Natural killer cell treated with Interleukin-12 subunit alpha and Interleukin-12 subunit beta and Interleukin-15 and Interleukin-18, amount 100 ng/mL, for 72 hours (primary cell): ENCODE data around the gene TGM4. TPM values are rescaled to one million over a fixed set of nuclear protein-coding genes. Genes with fewer than 3 reads are reported as not detected.

Source experiments
- ATAC-seq, 2 donors: fragments of 150-1000 bp; cut with Tn5 transposase in 1 of 2; sonication (Bioruptor Pico), chemical (Tn5 transposase) in 1 of 2; 2 replicates each; pipeline ENCODE4 v1.10.0; 2021
- DNase-seq: peaks from one replicate; pipeline ENCODE4 v3.0.0; 2022; ENCODE audit warnings: low spot score
- H3K27ac Mint-ChIP-seq, 2 donors: 1 replicate in 1 of 2; 2 replicates in 1 of 2; pipeline ENCODE4 v1.8.0; 2022; ENCODE audit warnings: mixed read lengths in 2 of 2, mild to moderate bottlenecking in 1 of 2, moderate library complexity in 1 of 2
- H3K27me3 Mint-ChIP-seq, 2 donors: 1 replicate in 1 of 2; 2 replicates in 1 of 2; pipeline ENCODE4 v1.8.0; 2022; ENCODE audit warnings: mixed read lengths in 2 of 2
- H3K36me3 Mint-ChIP-seq: one replicate; pipeline ENCODE4 v1.8.0; 2022; ENCODE audit warnings: mixed read lengths
- H3K4me1 Mint-ChIP-seq, 2 donors: 1 replicate in 1 of 2; 2 replicates in 1 of 2; pipeline ENCODE4 v1.8.0; 2022; ENCODE audit warnings: low read depth in 2 of 2, mixed read lengths in 2 of 2, mild to moderate bottlenecking in 1 of 2
- H3K4me3 Mint-ChIP-seq: one replicate; pipeline ENCODE4 v1.8.0; 2022; ENCODE audit warnings: mixed read lengths
- H3K9me3 Mint-ChIP-seq: 2 replicates; pipeline ENCODE4 v1.8.0; 2022; ENCODE audit warnings: mixed read lengths
- total RNA-seq, 2 donors: library from RNA; stranded (reverse); gene quantifications; one replicate each; pipeline ENCODE4 v1.2.3, GENCODE V29; 2022

TGM4 gene
- total RNA-seq, 2 donors from 2014 or later, result not detected

DNA sequence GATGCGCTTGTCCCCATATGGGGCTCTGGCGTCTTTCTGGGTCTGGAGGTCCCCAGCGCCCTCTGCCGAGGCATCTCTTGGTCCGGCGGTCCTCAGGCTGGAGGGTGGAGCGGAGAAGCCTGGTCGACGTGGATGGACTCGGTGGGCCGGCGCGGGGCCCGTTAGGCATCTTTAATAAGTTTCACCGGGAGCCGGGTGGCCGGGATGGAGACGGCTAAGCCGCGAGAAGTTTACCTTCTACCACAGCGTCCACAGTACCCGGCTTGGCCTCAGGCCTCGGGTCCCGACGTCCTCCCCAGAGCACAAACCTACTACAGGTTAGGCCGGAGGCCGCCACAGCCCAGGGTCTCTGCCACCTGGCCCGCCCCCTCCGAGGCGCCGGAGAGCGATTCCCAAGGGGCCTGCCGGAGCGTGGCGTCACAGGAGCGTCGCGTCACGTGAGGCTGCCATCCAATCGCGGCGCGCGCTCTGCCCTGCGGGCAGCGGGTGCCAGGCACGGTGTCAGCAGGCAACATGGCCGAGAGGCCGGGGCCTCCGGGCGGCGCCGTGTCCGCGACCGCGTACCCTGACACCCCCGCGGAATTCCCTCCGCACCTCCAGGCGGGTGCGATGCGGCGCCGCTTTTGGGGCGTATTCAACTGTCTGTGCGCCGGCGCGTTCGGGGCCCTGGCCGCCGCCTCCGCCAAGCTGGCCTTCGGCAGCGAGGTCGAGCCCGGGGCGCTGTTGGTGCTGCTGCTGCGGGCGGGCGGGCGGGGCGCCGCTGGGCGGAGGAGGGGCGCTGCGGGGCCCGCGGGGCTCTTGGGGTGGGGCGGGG is 12.8 kb upstream of the TGM4 start, which contains the start of gene TMEM42:
Gene TMEM42 (plus strand): TSS at position 501 of the 814 bp plus-strand sequence. CDS start 13 bp downstream, at position 514.
- Mint-ChIP-seq H3K36me3 (no peaks in the 10 kb centered on the region), H3K9me3 (no peaks in the 10 kb centered on the region), H3K27ac (peak within 1 kb of the TSS; percentile 65 to 84), H3K4me3 (peak within 1 kb of the TSS; percentile 86), H3K27me3 (no peaks in the 10 kb centered on the region), H3K4me1 (peaks cover 11 to 20% of the 10 kb centered on the region in 2 donors)
- ATAC-seq (peak; percentile 97 to 98), DNase-seq (peak; percentile 91)

DNA sequence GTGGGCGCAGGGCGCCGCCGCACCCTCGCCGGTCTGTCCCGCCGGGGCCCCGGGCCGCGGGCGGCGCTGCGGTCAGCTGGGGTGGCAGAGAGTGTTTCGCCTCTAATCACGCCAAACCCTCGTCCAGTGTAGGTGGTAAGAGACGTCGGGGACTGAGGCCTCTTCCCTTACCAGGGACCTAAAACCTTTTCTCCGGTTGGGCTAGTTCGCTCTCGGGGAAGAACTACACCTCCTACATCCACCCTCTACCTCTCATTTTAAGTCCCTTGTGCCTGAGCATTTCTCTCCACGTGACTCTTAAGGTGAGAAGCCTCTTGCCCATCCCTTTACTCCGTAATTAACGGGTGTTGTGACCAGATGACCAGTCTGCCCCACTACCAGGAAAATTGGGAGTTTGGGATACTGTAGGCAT is 12.2 kb upstream of the TGM4 start:
- H3K27me3 Mint-ChIP-seq, result no peaks in the 10 kb centered on the region
- H3K4me1 Mint-ChIP-seq, result peaks cover 15 to 24% of the 10 kb centered on the region in 2 donors
- no peak for DNase-seq
- H3K4me3 Mint-ChIP-seq, result peak overlapping the region; percentile 86
- peak overlapping the region; percentile 60 to 84 for H3K27ac Mint-ChIP-seq
- peak in 1 of 2 donors; percentile 51 for ATAC-seq
- no peaks in the 10 kb centered on the region for H3K36me3 Mint-ChIP-seq
- H3K9me3 Mint-ChIP-seq, result no peaks in the 10 kb centered on the region

DNA sequence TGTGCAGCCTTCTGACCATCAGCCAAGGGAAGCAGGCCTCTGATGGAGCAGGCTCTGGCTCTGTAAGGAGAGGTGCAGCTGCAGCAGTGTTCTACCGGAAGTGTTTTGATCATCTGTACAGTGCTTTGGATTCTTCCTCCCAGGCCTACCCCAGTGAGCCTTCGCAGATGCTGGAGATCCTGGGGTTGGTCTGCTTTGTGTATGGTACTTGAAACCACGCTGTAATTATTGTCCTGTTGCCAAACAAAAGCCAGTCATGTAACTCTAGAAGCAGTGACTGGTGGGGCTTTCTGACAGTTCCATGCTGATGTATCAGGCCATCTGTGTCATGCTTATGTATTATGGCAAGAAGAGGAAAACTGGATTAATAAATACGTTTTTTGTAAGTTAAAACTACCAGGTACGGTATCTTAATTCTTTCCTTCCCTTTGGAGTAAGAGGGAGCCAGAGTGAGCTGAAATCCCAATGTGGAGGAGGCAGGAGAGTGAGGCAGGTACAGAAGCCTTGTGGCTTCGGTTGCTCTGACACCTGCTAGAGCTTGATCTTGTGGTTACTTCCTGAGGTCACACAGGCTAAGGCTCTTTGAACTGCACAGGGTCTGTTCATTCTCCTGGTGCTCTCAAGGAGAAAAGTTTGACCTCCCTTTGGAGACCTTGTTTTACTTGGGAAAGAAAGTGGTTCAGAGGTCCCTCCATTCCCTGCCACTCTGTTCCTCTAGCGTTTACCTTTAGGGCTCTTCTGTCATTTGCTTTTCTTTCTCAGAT is 9.0 kb upstream of the TGM4 start:
- ATAC-seq, result no peak

DNA sequence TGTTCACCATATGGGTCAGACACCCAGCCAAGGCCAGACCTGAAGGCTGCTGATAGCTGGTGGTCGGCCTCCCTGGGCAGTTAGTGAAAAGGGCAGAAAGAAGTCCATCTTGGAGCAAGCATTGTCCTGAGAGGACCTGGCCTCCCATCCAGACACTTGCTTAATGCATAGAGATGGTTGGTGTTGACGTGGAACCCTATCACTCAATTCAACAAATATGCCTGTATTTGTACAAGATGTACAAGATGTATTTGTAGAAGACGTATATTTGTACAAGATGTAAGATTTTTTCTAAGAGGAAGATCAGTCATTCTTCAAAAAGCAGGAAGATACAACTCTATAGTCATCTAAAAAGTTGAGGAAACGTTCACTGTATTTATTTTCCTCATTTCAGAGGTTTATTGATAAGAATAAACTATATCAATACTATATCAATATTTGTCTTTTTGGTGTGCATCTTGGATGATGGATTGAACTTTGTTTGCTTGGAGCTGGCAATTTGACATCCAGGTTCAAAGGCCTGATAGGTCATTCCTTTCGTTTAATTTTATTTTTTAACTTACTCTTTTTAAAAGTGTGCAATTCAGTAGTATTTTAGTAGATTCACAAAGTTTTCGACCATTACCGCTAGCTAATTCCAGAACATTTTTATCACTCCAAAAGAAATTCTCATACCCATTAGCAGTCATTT is 6.8 kb upstream of the TGM4 start:
- no peaks in the 10 kb centered on the region for H3K27me3 Mint-ChIP-seq
- H3K4me1 Mint-ChIP-seq, result peaks cover 15 to 21% of the 10 kb centered on the region in 2 donors
- DNase-seq (no peak), ATAC-seq (no peak)
- H3K4me3 Mint-ChIP-seq, result no peak overlapping the region
- no peak overlapping the region for H3K27ac Mint-ChIP-seq
- no peaks in the 10 kb centered on the region for H3K36me3 Mint-ChIP-seq
- no peaks in the 10 kb centered on the region for H3K9me3 Mint-ChIP-seq

More for the DNA sequence above, 9.0 kb upstream of the TGM4 start:
- peak overlapping the region; percentile 11 to 47 for H3K27ac Mint-ChIP-seq
- no peaks in the 10 kb centered on the region for H3K36me3 Mint-ChIP-seq
- H3K27me3 Mint-ChIP-seq, result no peaks in the 10 kb centered on the region
- H3K9me3 Mint-ChIP-seq, result no peaks in the 10 kb centered on the region
- no peak for DNase-seq
- no peak overlapping the region for H3K4me3 Mint-ChIP-seq
- peaks cover 15 to 24% of the 10 kb centered on the region in 2 donors for H3K4me1 Mint-ChIP-seq

DNA sequence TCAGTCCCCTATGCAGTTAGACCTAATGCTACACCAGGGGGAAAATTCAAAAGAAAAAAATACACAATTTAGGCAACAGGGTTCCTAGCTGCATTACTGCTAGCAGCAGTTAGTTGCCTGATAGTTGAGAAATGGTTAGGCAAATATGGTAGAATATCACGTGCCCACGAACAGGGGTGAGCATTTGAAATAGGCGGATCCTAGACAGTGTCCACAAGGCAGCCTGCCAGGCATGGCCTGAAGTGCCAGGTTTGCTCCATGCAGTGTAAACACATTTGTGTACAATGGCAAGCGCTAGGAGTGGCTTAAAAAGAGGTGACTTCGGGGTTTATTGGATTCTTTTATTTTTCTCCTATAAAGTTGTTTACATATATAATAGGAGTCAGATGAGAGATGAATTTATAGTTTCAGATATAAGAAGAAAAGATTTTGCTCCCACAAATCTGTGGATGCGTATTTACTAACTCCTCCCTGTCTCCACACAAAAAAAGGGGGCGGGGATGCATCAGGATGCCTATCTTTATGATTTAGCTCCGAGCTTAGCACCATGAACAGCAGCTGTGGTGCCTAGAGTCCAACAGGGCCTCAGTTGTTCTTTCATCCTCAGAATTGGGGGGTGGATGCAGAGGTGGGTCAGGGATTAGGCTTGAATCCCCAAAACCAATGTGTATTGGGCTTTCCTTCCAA is 3.9 kb upstream of the TGM4 start:
- DNase-seq (no peak), ATAC-seq (no peak)
- Mint-ChIP-seq H3K27ac (no peak overlapping the region), H3K27me3 (no peaks in the 10 kb centered on the region), H3K36me3 (no peaks in the 10 kb centered on the region), H3K4me1 (peaks cover 9 to 11% of the 10 kb centered on the region in 2 donors), H3K9me3 (no peaks in the 10 kb centered on the region), H3K4me3 (no peak overlapping the region)

DNA sequence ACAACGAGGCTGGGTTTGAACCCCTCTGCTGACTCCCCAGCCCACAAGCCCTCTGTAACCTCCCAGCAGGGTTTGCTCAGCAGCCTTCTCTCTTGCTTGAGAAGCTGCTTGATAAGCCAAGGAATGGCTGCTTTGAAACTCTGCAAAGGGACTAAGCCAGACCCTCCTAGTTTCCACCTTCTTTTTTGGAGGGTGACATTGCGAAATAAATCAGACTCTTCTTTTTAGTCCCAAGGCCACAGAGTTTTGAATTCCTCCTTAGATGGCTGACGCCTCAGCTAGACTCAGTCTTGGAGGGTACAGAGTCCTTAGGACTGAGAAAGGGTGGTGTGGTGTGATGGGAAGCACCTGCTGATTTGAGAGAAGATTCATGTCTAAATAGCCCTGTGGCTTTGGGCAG is 1.2 kb downstream of the TGM4 start:
- Mint-ChIP-seq H3K36me3 (no peaks in the 10 kb centered on the region), H3K4me1 (no peaks in the 10 kb centered on the region), H3K27ac (no peak overlapping the region), H3K4me3 (no peak overlapping the region), H3K9me3 (no peaks in the 10 kb centered on the region), H3K27me3 (peaks cover 10 to 21% of the 10 kb centered on the region in 2 donors)
- DNase-seq (no peak), ATAC-seq (no peak)

DNA sequence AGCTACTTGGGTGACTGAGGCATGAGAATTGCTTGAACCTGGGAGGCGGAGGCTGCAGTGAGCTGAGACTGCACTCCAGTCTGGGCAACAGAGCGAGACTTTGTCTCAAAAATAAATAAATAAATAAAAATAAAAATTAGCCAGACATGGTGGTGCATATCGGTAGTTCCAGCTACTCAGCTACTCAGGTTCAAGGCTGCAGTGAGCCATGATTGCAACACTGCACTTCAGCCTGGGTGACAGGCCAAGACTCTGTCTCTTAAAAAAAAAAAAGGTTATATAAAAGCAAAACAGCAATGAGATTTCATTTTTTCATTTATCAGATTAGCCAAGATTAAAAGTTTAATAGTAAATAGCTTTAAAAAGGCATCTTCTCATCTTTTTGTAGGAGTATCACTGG is 2.9 kb downstream of the TGM4 start:
- H3K4me3 Mint-ChIP-seq, result no peak overlapping the region
- no peak overlapping the region for H3K27ac Mint-ChIP-seq
- H3K27me3 Mint-ChIP-seq, result peaks cover 10 to 23% of the 10 kb centered on the region in 2 donors
- ATAC-seq (no peak), DNase-seq (no peak)
- H3K36me3 Mint-ChIP-seq, result no peaks in the 10 kb centered on the region
- H3K9me3 Mint-ChIP-seq, result no peaks in the 10 kb centered on the region
- H3K4me1 Mint-ChIP-seq, result no peaks in the 10 kb centered on the region

DNA sequence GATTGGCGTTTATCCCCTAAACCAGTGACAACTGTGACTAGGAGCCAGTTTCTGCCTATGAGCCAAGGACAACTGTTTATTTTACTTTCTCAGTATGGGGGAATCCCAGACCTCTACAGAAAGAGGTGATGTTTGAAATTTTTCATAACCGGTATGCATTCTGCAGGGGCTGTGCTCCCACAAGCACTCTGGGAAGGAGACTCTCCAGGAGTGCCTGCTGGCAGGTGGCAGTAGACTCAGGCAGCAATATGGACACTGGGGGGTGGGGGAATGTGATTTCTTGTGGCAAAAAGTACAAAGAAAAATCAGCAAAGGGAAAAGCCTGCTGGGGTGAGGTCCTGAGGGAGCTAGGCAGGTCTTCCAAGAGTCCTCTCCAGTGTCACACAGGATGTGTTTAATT is 5.9 kb downstream of the TGM4 start:
- H3K36me3 Mint-ChIP-seq, result no peaks in the 10 kb centered on the region
- no peak for DNase-seq
- no peak overlapping the region for H3K4me3 Mint-ChIP-seq
- ATAC-seq, result no peak
- no peaks in the 10 kb centered on the region for H3K4me1 Mint-ChIP-seq
- H3K27me3 Mint-ChIP-seq, result peaks cover 17 to 28% of the 10 kb centered on the region in 2 donors
- no peaks in the 10 kb centered on the region for H3K9me3 Mint-ChIP-seq
- H3K27ac Mint-ChIP-seq, result no peak overlapping the region

DNA sequence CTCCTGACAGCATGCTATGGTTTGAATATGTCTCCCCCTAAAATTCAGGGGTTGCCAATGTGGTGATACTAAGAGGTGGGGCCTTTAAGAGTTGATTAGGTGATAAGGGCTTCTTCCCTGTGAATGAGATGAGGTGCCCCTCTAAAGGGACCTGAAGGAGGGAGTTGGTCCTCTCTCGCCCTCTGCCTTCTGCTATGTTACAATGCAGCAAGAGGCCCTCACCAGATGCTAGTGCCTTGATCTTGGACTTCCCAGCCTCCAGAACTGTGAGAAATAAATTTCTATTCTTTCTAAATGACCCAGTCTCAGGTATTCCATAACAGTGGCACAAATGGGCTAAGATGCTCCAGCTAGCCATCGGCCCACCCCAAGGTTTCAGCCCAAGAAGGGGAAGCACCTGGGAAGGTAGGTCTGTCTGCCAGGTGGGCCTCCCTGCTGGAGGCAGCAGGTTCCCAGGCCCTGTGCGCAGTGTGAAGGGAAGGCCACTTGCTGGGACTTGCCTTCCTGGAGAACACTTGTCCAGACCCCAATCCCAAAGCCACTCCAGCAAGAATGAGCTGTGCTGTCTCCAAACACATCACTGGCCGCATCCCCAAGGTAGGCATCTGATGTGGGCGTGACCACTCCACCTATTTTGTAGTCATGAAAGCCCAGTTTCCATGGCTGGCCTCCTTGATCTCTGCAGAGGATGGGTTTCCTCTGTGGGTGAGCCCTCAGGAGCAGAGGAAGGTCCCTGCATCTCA is 9.0 kb downstream of the TGM4 start:
- H3K27ac Mint-ChIP-seq, result no peak overlapping the region
- no peak overlapping the region for H3K4me3 Mint-ChIP-seq
- H3K4me1 Mint-ChIP-seq, result no peaks in the 10 kb centered on the region
- DNase-seq (no peak), ATAC-seq (no peak)
- peaks cover 14 to 17% of the 10 kb centered on the region in 2 donors for H3K27me3 Mint-ChIP-seq
- no peaks in the 10 kb centered on the region for H3K9me3 Mint-ChIP-seq
- no peaks in the 10 kb centered on the region for H3K36me3 Mint-ChIP-seq

DNA sequence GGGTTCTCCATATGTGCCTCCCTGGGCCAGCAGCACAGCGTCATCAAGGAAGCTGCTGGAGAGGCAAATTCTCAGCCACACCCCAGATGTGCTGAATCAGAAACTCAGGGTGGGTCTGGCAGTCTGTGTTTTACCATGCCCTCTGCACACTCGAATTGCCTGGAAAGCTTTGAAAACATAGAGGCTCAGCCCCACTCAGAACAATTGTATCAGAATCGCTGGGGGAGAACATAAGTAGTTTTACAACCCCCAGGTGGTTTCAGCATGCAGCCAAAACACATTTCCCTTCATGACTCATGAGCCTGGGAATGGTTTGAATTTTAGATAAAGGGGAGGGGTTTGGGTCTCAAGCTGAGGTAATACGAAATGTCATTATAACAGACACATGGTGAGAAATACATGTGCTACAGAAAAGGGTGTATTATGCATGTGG is 9.6 kb downstream of the TGM4 start:
- H3K9me3 Mint-ChIP-seq, result no peaks in the 10 kb centered on the region

DNA sequence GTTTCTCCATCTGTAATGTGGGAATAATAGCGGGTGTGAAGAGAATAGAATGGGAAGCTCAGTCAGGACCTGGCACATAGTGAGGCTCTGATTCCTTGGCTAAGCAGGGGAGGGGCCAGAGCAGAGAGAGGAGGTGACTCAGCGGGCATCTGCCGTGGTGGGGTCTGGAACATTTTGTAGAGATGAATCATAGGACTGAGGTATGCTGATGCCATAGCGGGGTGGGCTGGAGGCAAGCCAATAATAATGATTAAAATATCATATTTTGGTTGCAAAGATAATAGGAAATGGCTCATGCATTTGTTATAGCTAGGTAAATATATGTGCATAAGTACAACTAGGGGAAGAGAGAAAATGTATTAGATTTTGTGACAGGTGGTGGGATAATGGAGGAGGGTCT is 11.2 kb downstream of the TGM4 start:
- no peak for DNase-seq
- Mint-ChIP-seq H3K27me3 (peaks cover 6 to 15% of the 10 kb centered on the region in 2 donors), H3K4me3 (no peak overlapping the region), H3K27ac (no peak overlapping the region), H3K4me1 (no peaks in the 10 kb centered on the region), H3K36me3 (no peaks in the 10 kb centered on the region), H3K9me3 (no peaks in the 10 kb centered on the region)
- ATAC-seq, result no peak

More for the DNA sequence above, 9.6 kb downstream of the TGM4 start:
- Mint-ChIP-seq H3K27ac (no peak overlapping the region), H3K36me3 (no peaks in the 10 kb centered on the region), H3K4me3 (no peak overlapping the region), H3K27me3 (peaks cover 7 to 15% of the 10 kb centered on the region in 2 donors), H3K4me1 (no peaks in the 10 kb centered on the region)
- DNase-seq (no peak), ATAC-seq (no peak)

DNA sequence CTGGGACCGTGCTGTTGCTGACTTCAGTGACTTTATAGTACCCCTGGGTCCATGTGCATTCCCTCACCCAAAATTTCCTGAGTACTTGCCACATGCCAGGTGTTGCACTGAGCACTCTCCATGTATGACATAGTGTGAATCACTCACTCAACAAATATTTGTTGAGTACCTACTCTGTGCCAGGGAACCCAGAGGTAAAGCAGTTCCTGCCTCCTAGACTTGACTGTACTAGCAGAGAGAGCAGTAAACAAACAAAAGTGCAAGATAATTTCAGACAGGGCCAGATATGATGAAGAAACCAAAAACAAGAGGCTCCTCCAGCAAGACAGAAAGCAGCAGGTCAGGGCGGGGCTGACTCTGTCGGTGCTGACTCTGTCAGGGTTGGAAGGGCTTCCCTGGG is 12.2 kb downstream of the TGM4 start:
- ATAC-seq (peak in 1 of 2 donors; percentile 28), DNase-seq (no peak)
- H3K27me3 Mint-ChIP-seq, result peaks cover 6 to 15% of the 10 kb centered on the region in 2 donors
- no peaks in the 10 kb centered on the region for H3K4me1 Mint-ChIP-seq
- H3K9me3 Mint-ChIP-seq, result no peaks in the 10 kb centered on the region
- H3K27ac Mint-ChIP-seq, result no peak overlapping the region
- H3K36me3 Mint-ChIP-seq, result no peaks in the 10 kb centered on the region
- no peak overlapping the region for H3K4me3 Mint-ChIP-seq

DNA sequence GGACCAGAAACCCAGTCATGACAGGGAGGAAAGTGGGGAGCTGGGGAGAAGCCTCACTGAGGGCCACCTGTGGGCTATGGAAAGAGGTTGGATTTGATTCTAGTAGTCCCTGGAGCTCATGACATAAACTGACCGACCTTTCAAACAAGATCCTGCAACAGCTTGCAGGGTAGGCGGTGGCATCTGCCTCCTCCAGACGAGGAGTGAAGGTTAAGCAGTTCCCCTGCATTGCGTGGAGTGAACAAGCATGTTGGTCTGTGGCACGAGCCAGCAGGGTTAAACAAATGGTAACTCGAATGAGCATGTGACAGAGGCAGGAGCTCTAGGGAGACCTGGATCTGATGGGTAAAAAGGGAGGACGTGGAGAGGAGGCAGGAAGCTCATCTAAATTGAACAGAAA is 12.7 kb downstream of the TGM4 start:
- Mint-ChIP-seq H3K9me3 (no peaks in the 10 kb centered on the region), H3K4me1 (no peaks in the 10 kb centered on the region), H3K27ac (no peak overlapping the region), H3K4me3 (no peak overlapping the region), H3K36me3 (no peaks in the 10 kb centered on the region), H3K27me3 (peaks cover 6 to 15% of the 10 kb centered on the region in 2 donors)
- ATAC-seq, result no peak
- DNase-seq, result no peak
